RWPE2 (cell line): Measurements from ENCODE around the gene SLC35F4.
A peak's percentile ranks its signal among the peaks of the same experiment; 100 is the strongest.

Source experiments
- ATAC-seq: fragments of 200-7000 bp; cut with Tn5 transposase; 3 replicates; pipeline ENCODE4 v1.9.1; 2021; ENCODE audit warnings: low read depth
- DNase-seq: peaks from one replicate; pipeline ENCODE4 v3.0.0-alpha.2; 2020; ENCODE audit warnings: low spot score
- H3K27ac ChIP-seq: fragments of 450-650 bp; 2 replicates; pipeline ENCODE4 v1.5.1; 2017; ENCODE audit warnings: mild to moderate bottlenecking; ENCODE audit not compliant: poor library complexity, severe bottlenecking
- H3K27me3 ChIP-seq: fragments of 250-450 bp; sonication (Bioruptor Pico); 2 replicates; pipeline ENCODE4 v1.5.1; 2021; ENCODE audit warnings: mild to moderate bottlenecking, moderate library complexity; ENCODE audit not compliant: insufficient read depth, poor library complexity, severe bottlenecking
- H3K36me3 ChIP-seq: fragments of 250-450 bp; sonication (Bioruptor Pico); 2 replicates; pipeline ENCODE4 v1.5.1; 2020; ENCODE audit warnings: low read depth, mild to moderate bottlenecking, moderate library complexity
- H3K4me1 ChIP-seq: fragments of 250-450 bp; sonication (Bioruptor Pico); 2 replicates; pipeline ENCODE4 v1.5.1; 2021; ENCODE audit warnings: mild to moderate bottlenecking, moderate library complexity; ENCODE audit not compliant: insufficient read depth, poor library complexity, severe bottlenecking
- H3K4me3 ChIP-seq: fragments of 250-450 bp; sonication (Bioruptor Pico); 2 replicates; pipeline ENCODE4 v1.5.1; 2021; ENCODE audit warnings: mild to moderate bottlenecking, moderate library complexity; ENCODE audit not compliant: severe bottlenecking
- H3K9me3 ChIP-seq: fragments of 250-450 bp; sonication (Bioruptor Pico); 2 replicates; pipeline ENCODE4 v1.5.1; 2021; ENCODE audit warnings: mild to moderate bottlenecking, moderate library complexity; ENCODE audit not compliant: severe bottlenecking
- TF ChIP-seq, protein P1 (sequence below): fragments of 450-650 bp; IDR thresholded peaks from one replicate; pipeline ENCODE4 v1.5.1; 2017; ENCODE audit warnings: mild to moderate bottlenecking, moderate library complexity; ENCODE audit not compliant: poor library complexity, severe bottlenecking

The SLC35F4 gene

DNA sequence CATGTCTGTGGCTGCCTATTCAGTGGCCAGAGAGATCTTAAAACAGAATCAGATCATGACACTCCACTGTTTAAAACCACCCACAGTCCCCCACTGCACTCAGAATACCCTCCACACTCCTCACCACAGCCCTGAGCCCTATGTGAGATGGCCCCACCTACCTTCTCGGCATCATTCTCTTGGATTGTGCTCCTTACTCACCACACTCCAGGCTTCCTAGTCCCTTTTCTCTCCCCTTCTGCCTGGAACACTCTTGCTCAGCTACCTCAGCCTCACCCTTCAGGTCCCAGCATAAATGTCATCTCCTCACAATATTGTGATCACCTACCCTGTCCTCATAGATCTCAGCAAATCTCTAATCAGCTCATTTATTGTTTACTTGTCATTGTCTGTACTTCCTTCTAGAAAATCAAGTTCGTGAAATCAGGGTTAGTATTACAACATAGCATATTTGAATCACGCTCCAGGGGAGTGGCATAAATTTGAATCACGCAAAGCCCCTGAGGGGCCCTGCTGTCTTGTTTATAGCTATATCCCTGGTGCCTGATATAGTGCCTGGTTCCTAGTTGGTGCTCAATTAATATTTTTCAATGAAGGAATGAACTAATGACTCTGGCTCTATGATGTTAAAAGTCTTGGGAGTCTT is 42.8 kb downstream of the SLC35F4 start:
- Histone ChIP-seq H3K27me3 (no peaks in the 10 kb centered on the region), H3K4me3 (no peak overlapping the region), H3K4me1 (peaks cover 21% of the 10 kb centered on the region), H3K27ac (no peak overlapping the region), H3K36me3 (no peaks in the 10 kb centered on the region), H3K9me3 (no peaks in the 10 kb centered on the region)
- no peak for DNase-seq
- TF ChIP-seq, protein P1, sequence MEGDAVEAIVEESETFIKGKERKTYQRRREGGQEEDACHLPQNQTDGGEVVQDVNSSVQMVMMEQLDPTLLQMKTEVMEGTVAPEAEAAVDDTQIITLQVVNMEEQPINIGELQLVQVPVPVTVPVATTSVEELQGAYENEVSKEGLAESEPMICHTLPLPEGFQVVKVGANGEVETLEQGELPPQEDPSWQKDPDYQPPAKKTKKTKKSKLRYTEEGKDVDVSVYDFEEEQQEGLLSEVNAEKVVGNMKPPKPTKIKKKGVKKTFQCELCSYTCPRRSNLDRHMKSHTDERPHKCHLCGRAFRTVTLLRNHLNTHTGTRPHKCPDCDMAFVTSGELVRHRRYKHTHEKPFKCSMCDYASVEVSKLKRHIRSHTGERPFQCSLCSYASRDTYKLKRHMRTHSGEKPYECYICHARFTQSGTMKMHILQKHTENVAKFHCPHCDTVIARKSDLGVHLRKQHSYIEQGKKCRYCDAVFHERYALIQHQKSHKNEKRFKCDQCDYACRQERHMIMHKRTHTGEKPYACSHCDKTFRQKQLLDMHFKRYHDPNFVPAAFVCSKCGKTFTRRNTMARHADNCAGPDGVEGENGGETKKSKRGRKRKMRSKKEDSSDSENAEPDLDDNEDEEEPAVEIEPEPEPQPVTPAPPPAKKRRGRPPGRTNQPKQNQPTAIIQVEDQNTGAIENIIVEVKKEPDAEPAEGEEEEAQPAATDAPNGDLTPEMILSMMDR: no peak
- ATAC-seq: peak; percentile 48; the same call in 2 of the 3 replicates

DNA sequence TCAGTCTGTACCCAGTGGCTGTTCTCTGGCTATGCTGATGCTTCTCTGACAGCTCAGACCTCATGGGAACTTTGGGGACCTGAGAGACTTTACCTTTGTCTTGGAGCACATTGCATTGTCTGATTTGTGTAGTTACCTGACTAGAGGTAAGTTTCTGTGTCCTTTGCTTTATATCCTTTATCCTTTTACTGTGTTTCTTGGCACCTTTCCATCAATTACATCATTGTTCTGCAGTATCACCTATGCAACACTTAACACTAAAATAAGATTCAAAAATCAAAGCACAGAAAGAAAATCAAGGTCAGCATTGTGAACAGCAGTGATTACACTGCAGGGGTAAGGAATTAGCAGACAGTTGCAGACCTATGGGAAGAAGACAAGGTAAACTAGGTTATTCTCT is 43.8 kb downstream of the SLC35F4 start:
- Histone ChIP-seq H3K27ac (no peak overlapping the region), H3K27me3 (no peaks in the 10 kb centered on the region), H3K4me1 (peaks cover 21% of the 10 kb centered on the region), H3K36me3 (no peaks in the 10 kb centered on the region), H3K9me3 (no peaks in the 10 kb centered on the region), H3K4me3 (no peak overlapping the region)
- DNase-seq (no peak), ATAC-seq (peak; percentile 23; the same call in 2 of the 3 replicates)
- TF ChIP-seq, protein P1: no peak

DNA sequence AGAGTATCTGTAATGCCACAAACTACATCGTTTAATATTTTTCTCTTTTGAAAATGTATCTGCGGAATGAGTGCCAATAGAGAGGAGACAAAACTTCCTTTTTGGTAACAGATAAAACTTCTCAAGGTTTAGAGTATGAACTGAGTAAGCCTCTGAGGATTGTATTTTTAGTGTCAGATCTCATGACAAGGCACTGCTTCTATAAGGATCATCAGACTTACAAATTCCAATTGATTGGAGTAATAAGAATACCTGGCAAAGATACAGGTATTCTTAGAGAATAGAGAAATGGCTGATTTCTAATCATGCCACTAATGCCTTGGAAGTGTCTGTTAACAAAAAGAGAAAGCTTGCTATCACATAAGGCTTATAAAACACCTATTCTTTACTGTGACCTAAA is 45.3 kb downstream of the SLC35F4 start:
- DNase-seq: no peak
- TF ChIP-seq, protein P1: no peak
- H3K4me3 ChIP-seq: no peak overlapping the region

DNA sequence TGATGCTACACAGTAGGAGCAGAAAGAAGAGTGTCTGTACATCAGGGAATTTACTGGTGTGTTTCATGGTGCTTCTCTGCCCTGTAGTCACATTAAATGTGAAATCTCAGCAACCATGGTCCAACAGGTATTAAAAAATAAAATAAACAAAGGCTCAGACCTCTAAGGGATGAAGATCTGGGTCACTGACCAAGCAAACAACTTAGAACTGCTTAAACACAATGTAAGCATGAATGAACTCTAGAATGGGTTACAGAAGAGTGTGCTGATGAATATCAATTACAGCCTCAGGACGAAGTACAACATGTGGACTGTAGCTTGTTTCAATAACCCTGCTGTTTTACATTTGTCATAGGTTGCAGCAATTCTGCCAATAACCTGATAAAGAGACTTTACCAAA is 47.4 kb downstream of the SLC35F4 start:
- no peak for DNase-seq
- Histone ChIP-seq H3K27ac (no peak overlapping the region), H3K27me3 (no peaks in the 10 kb centered on the region), H3K4me3 (no peak overlapping the region), H3K36me3 (no peaks in the 10 kb centered on the region), H3K4me1 (peaks cover 22% of the 10 kb centered on the region), H3K9me3 (no peaks in the 10 kb centered on the region)
- ATAC-seq: no peak
- TF ChIP-seq, protein P1: no peak

More for the DNA sequence above, 45.3 kb downstream of the SLC35F4 start:
- ATAC-seq: peak; percentile 75
- Histone ChIP-seq H3K36me3 (no peaks in the 10 kb centered on the region), H3K4me1 (peaks cover 25% of the 10 kb centered on the region), H3K9me3 (no peaks in the 10 kb centered on the region), H3K27ac (peak overlapping the region; percentile 3), H3K27me3 (no peaks in the 10 kb centered on the region)

DNA sequence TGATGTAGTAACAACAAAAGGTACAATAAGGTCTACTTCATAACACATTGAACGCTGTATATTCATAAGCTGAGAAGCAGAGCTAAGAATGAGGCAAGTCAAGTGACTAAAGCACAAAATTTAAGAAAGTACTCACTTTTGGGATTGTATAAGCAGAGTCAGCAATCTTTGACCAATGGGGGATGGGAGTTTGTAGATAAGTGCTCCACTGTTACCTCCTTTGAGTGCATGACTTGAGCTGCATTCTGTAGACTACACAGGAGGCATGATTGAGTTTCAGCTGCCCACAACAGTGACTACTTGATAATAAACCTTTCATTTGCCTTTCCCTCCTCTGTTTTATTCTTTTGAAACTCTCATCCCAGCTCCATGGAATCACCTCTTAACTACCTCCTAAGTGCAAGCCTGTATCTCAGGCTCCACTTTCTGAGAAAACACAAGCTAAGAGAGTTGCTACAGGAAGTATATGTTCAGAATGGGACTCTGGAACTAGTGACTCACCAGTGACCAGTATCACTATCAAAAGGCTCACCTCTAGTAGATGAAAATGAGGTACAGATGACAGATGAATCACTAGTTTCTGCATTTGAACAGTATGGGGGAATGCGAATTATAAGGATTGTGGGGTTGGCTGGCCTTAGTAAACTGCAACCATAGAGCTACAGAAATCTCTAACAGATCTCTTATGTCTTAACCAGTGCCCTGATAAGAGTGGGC is 49.2 kb downstream of the SLC35F4 start:
- no peak for DNase-seq
- peak; percentile 76 for ATAC-seq
- Histone ChIP-seq H3K4me1 (peaks cover 10% of the 10 kb centered on the region), H3K27ac (no peak overlapping the region), H3K36me3 (no peaks in the 10 kb centered on the region), H3K9me3 (no peaks in the 10 kb centered on the region), H3K27me3 (no peaks in the 10 kb centered on the region), H3K4me3 (no peak overlapping the region)
- TF ChIP-seq, protein P1: no peak
